HG03280 (cell line): ENCODE data around the gene TNS3.

Source experiments
- ATAC-seq: cut with Tn5 transposase; IDR thresholded peaks from one replicate; pipeline ENCODE4 v1.9.1; 2021; ENCODE audit warnings: mild to moderate bottlenecking, moderate library complexity; ENCODE audit not compliant: unreplicated experiment

The TNS3 gene

GRCh38 chr7:47297120-47297519 is 284.8 kb downstream of the TNS3 start:
- no peak for ATAC-seq

- no peak for ATAC-seq
Observed at GRCh38 chr7:47295606-47296005, 286.3 kb downstream of the TNS3 start.

DNA sequence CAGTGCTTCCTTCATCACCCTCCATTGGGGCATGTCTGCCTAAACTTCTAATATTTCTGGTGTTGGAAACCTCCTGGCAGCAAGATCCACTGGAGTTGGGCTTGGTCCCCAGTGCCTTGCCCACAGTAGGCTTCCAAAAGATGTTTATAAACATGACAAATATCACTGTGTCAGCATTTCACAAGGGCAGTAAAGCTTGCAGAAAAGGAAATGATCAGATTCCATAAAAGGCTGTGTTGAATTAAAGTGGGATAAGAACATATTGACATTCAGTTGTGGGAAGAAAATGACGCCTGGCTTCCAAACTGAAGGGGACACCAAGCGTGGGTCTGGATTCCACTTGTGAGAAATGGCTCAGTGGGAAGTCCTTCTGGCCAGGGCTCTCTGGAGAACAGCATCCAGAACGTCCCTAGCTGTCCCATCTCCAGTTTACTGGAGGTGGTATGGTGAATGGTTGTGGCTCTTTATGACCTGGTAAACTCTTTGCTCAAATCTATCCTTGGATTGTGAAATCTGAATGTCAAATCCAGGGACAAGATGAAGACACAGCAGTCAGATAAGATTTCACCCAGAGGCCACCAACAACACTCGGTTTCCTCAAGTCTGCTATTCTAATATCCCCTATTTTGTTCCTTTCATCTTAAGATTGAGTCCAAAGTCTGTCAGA is 287.2 kb downstream of the TNS3 start:
- no peak for ATAC-seq

- no peak for ATAC-seq
Observed at GRCh38 chr7:47293884-47294555, 287.9 kb downstream of the TNS3 start.

DNA sequence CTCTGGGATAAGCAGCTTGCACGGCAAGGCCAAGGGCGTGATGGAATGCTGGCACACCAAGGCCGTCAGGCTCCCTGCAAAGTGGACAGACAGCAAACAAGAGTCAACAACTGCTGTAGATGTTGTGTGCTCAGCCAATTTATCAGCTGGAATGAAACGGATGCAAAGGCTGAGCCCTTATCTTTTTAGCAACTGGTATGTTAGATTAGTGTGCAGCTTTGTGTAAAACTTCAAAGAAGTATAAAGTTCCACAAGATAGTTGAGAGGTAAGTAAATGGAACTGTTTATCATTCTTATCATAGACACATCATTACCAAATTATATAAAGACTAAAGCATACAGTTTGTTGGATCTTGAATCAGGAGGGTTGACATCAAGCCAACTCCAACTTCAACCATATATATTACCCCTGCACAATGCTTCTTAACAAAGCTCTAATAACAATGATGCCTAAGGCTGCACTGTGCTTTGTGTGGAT is 289.0 kb downstream of the TNS3 start:
- no peak for ATAC-seq

GRCh38 chr7:47291461-47292081 is 290.3 kb downstream of the TNS3 start:
- peak; percentile 84 for ATAC-seq

- no peak for ATAC-seq
Observed at GRCh38 chr7:47290867-47291266, 291.0 kb downstream of the TNS3 start.

DNA sequence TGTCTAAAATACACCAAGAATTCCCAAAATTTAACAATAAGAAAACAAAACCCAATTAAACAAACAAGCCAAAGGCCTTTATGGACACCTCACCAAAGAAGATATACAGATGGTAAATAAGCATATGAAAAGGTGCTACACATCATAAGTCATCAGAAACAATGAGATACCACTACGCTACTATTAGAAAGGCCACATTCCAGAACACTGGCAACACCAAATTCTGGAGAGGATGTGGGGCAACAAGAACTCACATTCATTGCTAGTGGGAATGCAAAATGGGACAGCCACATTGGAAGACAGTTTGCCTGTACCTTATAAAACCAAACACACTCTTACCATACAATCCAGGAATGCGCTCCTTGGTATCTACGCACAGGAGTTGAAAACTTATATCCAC is 291.4 kb downstream of the TNS3 start:
- ATAC-seq = no peak

DNA sequence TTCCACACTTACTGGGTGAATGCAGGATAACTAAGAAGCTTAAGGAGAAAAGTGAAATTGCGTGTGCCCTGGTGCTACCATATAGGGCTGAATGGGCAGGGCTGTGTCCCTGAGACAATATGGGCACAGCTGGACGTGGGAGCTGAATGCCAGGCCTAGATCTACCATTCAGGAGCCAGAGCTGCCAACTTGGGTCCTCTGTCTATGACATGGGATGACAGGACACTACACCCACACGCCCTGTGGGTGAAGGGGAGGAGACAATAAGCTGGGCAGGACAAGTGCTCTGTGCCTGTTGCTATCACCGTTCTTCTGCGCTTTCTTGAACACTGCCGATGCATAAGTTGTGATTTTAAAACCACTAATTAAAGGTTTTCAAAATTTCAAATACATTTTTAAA is 293.9 kb downstream of the TNS3 start:
- no peak for ATAC-seq

- ATAC-seq = no peak
Observed at GRCh38 chr7:47285860-47286491, 295.9 kb downstream of the TNS3 start.

- no peak for ATAC-seq
Observed at GRCh38 chr7:47284691-47285635, 296.9 kb downstream of the TNS3 start.

- no peak for ATAC-seq
Observed at GRCh38 chr7:47283497-47284131, 298.3 kb downstream of the TNS3 start.

DNA sequence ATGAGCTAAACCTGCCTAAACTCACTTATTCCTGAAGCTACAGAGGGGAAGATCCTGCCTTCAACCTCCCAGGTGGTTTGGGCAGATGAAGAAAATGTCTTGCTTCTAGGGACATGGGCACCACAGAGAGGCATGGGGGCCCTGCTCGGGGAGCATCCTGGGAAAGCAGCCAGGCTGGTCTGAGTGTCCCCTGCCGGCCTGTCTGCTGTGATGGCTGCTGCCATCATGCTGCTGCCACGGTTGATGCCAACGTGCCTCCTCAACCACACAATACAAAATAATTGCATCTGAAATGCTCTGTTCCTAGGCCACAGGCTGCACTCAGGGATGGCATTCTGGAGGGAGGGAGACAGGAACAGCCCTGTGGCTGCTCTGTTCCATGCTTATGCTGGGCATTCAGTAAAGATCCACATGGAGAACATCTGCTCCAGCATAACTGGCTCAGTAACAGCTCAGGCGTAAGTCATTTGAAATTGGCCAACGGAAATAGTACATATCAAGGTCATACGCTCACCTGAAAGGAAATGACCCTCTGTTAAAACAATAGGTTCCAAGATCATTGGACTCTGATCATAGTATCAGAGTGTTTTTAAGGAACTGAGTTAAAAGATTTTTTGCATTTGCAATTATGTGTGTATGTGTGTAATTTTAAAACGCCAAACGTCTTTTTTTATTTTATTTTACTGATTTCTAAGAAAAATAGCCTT is 299.0 kb downstream of the TNS3 start:
- ATAC-seq = no peak

DNA sequence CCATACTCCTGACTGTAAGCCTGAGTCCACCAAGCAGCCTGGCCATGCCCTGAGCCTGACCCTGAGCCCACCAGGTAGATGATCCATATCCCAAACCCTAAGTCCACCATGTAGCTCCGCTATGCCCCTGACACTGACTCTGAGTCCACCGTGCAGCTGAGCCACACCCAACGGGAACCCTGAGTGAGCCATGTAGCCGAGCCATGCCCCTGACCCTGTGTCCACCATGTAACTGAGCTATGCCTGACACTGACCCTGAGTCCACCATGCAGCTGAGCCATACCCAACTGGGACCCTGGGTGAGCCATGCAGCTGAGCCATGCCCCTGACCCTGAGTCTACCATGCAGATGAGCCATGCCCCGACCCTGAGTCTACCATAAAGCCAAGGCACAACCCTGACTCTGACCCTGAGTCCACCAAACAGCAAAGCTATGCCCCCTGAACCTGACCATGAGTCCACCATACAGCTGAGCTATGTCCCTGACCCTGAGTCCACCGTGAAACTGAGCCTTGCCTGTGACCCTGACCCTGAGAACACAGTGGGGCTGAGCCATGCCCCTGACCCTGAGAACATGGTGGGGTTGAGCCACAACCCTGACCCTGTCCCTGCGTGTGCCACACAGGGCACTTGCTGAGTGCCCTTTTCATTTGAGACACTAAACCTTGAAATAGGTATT is 299.8 kb downstream of the TNS3 start:
- no peak for ATAC-seq

DNA sequence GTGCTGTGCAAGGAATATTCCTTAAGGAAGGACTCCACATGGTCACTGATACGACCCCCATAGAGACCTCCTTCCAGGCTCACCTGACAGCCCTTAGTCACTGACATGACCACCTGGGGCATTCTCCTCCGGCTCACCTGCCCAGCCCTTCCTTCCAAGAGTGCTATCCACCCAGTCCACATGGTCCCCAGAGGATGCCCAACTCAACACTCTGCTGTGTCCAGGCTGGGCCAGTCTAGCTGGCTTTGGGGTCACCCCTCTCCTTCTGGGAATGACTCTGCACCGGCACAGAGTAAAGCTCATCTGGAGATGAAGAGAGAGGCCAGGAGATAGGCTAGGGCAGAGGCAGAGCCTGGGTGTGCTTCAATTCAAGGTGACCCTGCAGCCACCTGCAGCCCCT is 300.8 kb downstream of the TNS3 start:
- no peak for ATAC-seq

- ATAC-seq = no peak
Observed at GRCh38 chr7:47280114-47280513, 301.8 kb downstream of the TNS3 start.

GRCh38 chr7:47278043-47278442 is 303.9 kb downstream of the TNS3 start:
- no peak for ATAC-seq

DNA sequence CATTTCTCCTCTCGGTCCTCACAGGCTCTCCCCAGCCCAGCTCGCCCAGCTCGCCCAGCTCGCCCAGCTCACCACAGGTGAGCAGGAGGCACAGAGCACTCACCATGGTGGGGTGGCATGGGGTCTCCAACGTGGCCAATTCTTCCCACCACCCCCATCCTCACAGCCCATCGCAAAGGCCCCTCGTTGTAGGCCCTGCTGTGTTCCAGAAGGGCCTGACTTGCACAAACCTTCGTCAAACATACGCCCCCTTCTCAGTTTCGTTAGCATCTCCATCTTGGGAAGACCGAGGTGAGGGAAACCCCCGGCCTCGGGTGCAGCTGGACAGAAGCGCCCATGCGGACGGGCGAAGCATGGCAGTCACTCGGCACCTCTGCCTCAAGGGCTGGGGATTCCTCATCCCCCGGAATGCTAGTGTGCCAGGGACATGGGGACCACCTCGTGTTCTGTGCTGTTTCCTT is 304.6 kb downstream of the TNS3 start:
- no peak for ATAC-seq
